H1 (cell line): Measurements from ENCODE around the gene LMTK3. TPM values are rescaled to one million over a fixed set of nuclear protein-coding genes. Genes with fewer than 3 reads are reported as not detected.

Experiments used
- EGR1 ChIP-seq: IDR thresholded peaks from 2 replicates; pipeline ENCODE4 v1.6.1; 2011; ENCODE audit warnings: low read depth, low read length, borderline replicate concordance
- HDAC2 ChIP-seq, 2 experiments: fragments of 300-600 bp in 1 of 2; sonication (generic) in 1 of 2; IDR thresholded peaks; 2 replicates each; pipeline ENCODE4 v1.6.1; 2011 to 2012; ENCODE audit warnings: low read depth in 2 of 2, low read length in 2 of 2, mild to moderate bottlenecking in 2 of 2, moderate library complexity in 2 of 2, borderline replicate concordance in 1 of 2, inconsistent platforms in 1 of 2
- NANOG ChIP-seq: IDR thresholded peaks from 2 replicates; pipeline ENCODE4 v1.6.1; 2011; ENCODE audit warnings: low read length, low read depth, mild to moderate bottlenecking, inconsistent platforms; ENCODE audit not compliant: insufficient read depth, poor library complexity, severe bottlenecking
- NRF1 ChIP-seq: IDR thresholded peaks from 2 replicates; pipeline ENCODE4 v1.6.1; 2011; ENCODE audit warnings: mild to moderate bottlenecking, low read depth, low read length, improper control_type of control experiment
- SIN3A ChIP-seq, 2 experiments: IDR thresholded peaks in 1 of 2; conservative IDR thresholded peaks in 1 of 2; 2 replicates each; pipeline ENCODE4 v1.6.1; 2011 to 2012; ENCODE audit warnings: low read length in 2 of 2, improper control_type of control experiment in 1 of 2, low read depth in 1 of 2, mild to moderate bottlenecking in 1 of 2
- SP1 ChIP-seq: IDR thresholded peaks from 2 replicates; pipeline ENCODE4 v1.6.1; 2011; ENCODE audit warnings: low read depth, low read length
- SRF ChIP-seq: IDR thresholded peaks from 2 replicates; pipeline ENCODE4 v1.6.1; 2011; ENCODE audit warnings: mild to moderate bottlenecking, low read depth, low read length, moderate library complexity
- polyA plus RNA-seq, 7 experiments: library from polyadenylated mRNA; depleted of rRNA in 3 of 7; stranded (reverse) in 5 of 7; unstranded in 2 of 7; fragments of >200 nt in 5 of 7; fragments of 200-250 nt in 2 of 7; gene quantifications; 1 replicate in 5 of 7; 2 replicates in 1 of 7; 4 replicates in 1 of 7; pipeline versions ENCODE4 v1.2.1 to v1.2.3, GENCODE V29; 2011 to 2013; ENCODE audit warnings: missing spikeins in 2 of 7, mixed read lengths in 2 of 7
- total RNA-seq: library from RNA; stranded (reverse); fragmentation: NEBNext Ultra II Directional; extraction: Animal tissue kit (Norgen Biotek cat#: 25700); gene quantifications from 2 replicates; pipeline ENCODE4 v1.2.1, GENCODE V29; 2021
- TF ChIP-seq, protein P1 (sequence below): IDR thresholded peaks from 2 replicates; pipeline ENCODE4 v1.6.1; 2012; ENCODE audit warnings: inconsistent platforms

LMTK3 gene
- total and polyA plus RNA-seq, 2 of the 8 experiments (the other 6 are each of a cell fraction or from before 2014, with no cell fraction given): 2.7 to 12.4 TPM

DNA sequence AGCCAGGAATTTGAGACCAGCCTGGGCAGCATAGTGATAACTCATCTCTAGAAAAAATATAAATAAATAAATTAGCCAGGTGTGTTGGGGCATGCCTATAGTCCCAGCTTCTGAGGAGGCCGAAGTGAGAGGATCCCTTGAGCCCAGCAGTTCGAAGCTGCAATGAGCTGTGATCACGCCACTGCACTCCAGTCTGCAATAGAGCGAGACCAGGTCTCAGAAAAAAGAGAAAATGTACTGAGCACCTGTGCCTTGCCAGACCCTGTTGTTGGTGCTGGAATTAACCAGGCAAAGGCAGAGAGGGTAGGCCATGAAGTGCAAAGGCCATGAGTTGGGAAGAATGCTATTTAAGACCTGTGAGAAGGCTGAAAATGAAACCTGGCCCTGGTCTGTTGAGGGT lies 39.8 kb downstream of the LMTK3 start (continued):
- TF ChIP-seq EGR1 (no peak), HDAC2 (IDR thresholded peaks at IDR 0.05; ENCODE audit: borderline replicate concordance in 1 of 2, low read depth in 2 of 2, low read length in 2 of 2) (no peak), SIN3A (conservative IDR thresholded peaks at IDR 0.05 in 1 of 2, IDR thresholded peaks at IDR 0.05 in 1 of 2; ENCODE audit: low read depth in 1 of 2, low read length in 2 of 2) (no peak), NRF1 (no peak), SP1 (no peak), SRF (no peak), NANOG (no peak)
- TF ChIP-seq, protein P1, sequence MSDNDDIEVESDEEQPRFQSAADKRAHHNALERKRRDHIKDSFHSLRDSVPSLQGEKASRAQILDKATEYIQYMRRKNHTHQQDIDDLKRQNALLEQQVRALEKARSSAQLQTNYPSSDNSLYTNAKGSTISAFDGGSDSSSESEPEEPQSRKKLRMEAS: no peak
